ENCODE measurements around the gene CTSC.
"Not testable (repeated sequence)": the region's sequence is repeated elsewhere in the genome, so short reads cannot be mapped to it uniquely, and the experiment has no call there.

Gene CTSC

GRCh38 chr11:88277349-88277915 lies 60.1 kb downstream of the CTSC start:
- DNase-seq, result no peak

- no peak for DNase-seq
Measured at GRCh38 chr11:88275636-88276035, 61.9 kb downstream of the CTSC start.

- no peak for DNase-seq
Measured at GRCh38 chr11:88266919-88267318, 70.6 kb downstream of the CTSC start.

GRCh38 chr11:88266157-88266556 lies 71.4 kb downstream of the CTSC start:
- DNase-seq, result no peak

- DNase-seq, result no peak
Measured at GRCh38 chr11:88259431-88259830, 78.1 kb downstream of the CTSC start.

- DNase-seq, result no peak
Measured at GRCh38 chr11:88252208-88252607, 85.3 kb downstream of the CTSC start.

GRCh38 chr11:88250566-88251242 lies 86.8 kb downstream of the CTSC start:
- DNase-seq, result no peak

GRCh38 chr11:88249706-88250105 lies 87.8 kb downstream of the CTSC start:
- DNase-seq, result no peak

GRCh38 chr11:88246696-88247095 lies 90.8 kb downstream of the CTSC start:
- DNase-seq, result no peak

GRCh38 chr11:88245576-88245975 lies 92.0 kb downstream of the CTSC start:
- DNase-seq, result not testable (repeated sequence)

Data from CD4-positive, alpha-beta T cell treated with Interleukin-17A for 4 hours (primary cell).